ENCODE results near the gene TBCD.

The TBCD gene

DNA sequence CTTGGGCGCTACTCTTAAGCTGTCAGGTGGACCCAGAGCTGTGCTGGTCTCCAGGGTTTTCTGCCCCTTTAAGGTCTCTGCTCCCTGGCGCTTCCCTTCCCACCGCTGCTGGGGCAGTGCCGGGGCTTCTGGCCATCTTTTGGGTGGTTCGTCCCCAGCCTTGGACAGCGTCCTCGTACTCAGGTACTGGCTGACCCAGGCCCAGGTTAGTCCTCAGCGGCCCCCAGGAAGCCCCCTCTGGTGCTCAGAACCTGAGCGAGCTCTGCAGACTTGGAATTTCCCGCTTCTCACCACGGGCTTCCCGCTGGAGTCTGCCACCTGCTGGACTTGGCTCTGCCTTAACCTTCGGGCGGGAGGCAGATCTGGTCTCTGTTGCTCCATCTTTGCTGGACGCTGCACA, 182.0 kb downstream of the TBCD start:
- DNase-seq (ENCODE audit: low read depth in 1 of 2, low spot score in 1 of 2) = no peak

DNA sequence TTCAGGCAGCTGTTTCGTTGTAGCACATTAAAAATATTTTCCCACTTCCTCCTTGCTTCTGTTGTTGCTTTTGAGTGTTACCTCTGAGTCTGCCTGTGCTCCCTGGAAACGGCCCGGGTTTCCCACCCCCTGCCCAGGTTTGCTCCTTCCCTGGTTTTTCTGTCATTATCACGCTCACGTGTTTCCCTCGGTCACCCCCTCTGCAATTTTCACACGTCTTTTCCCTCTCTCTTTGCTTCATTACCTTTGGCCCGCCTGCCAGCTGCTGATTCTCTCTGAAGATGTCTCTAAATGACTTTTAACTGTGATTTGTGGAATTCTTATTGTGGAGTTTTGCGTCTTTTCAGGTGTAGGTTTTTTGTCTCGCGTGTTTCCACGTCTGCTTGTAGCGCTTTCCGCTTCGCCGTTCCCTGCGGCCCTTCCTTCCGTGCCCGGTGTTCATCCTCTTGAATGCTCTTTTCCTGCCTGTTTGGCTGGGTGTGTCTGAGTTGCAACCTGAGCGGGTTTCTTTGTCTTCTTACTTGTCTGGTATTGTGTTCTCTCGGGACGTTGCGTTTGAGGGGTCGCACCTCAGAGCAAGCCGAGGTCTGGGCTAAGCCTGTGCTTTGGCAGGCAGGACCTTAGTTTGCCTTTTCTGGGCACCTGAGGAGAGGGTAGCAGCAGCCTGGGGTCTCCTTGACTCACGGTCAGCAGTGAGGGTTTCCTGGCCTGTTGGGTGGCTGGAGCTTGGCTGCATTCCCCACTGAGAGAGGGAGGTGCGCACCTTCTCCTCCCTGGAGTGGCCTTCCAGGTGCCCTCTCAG, 184.3 kb downstream of the TBCD start:
- no peak for DNase-seq (ENCODE audit: low read depth in 1 of 2, low spot score in 1 of 2)

DNA sequence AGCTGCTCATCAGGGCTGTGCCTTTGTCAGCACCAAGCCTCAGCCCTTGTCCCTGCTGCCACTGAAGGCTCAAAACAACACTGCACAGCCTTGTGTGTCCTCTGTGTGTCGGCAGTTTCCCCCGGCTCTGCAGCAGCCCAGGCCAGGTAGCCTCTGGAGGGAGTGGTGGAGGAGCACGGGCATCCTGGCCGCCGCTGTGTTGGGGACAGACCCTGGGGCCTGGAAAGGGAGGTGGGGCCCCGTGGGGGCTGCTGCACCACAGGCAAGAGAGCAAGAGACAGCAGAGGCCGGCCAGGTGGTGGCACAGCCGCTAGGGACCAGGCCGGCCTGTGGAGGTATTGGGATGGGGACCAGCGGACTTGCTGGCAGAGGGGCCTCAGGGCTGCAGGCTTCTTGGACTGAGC, 184.9 kb downstream of the TBCD start:
- DNase-seq (ENCODE audit: low read depth in 1 of 2, low spot score in 1 of 2) = no peak

DNA sequence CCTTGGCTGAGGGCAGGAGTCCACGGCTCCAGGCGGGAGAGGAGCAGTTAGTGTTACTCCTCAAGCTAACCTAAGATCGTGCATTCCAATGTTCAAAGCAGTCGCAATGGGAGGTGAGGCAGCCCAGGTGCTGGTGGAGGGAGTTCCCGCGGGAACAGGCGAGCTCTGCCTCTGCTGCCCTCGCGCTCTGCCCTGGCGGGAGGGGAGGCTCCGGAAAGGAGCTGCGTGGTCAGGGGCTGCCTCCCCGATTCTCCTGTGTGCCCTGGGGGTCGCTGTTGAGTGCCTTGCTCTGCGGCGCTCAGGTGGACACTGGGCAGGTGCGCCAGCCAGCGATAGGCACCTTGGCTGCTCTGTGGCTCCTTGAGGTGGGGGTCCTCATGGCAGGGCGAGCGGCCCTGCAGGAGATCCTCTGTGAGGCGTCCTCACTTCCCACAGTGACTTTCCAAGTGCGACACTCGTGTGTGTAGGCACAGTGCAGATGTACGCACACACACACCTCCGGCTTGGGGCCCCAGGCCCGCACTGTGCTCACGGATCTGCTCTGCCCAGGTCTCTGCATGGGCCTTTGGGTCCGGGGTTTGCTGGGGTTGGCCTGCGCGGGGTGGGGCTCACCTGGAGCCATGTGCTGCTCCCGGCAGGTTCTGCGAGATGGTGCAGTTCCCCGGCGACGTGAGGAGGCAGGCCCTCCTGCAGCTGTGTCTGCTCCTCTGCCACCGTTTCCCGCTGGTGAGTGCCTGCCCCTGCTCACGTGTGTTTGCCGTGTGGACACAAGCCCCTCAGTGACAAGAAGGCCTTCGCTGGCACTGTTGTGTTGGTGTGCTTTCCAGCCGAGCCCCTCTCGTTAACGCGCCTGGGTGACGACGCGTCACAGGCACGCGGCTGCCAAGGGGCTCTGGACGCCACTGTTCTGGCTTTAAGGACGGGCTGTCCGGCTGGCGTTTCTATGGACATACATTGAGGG, 185.8 kb downstream of the TBCD start:
- DNase-seq (ENCODE audit: low read depth in 1 of 2, low spot score in 1 of 2) = no peak

DNA sequence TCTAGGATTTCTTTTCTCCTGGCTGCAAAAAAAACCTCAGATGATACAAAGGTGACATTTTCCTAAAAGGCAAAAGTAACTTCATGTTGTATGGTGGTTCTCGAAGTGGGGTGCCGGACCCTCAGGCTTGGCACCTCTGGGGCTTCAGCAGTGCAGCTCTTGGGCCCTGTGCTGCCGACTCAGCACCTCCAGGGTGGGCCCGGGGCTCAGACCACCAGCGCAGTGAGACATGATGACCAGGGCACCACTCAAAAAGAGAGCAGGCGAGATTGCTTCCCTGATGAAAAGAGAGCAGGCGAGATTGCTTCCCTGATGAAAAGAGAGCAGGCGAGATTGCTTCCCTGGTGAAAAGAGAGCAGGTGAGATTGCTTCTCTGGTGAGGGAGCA, 186.6 kb downstream of the TBCD start:
- DNase-seq (ENCODE audit: low read depth in 1 of 2, low spot score in 1 of 2) = no peak

DNA sequence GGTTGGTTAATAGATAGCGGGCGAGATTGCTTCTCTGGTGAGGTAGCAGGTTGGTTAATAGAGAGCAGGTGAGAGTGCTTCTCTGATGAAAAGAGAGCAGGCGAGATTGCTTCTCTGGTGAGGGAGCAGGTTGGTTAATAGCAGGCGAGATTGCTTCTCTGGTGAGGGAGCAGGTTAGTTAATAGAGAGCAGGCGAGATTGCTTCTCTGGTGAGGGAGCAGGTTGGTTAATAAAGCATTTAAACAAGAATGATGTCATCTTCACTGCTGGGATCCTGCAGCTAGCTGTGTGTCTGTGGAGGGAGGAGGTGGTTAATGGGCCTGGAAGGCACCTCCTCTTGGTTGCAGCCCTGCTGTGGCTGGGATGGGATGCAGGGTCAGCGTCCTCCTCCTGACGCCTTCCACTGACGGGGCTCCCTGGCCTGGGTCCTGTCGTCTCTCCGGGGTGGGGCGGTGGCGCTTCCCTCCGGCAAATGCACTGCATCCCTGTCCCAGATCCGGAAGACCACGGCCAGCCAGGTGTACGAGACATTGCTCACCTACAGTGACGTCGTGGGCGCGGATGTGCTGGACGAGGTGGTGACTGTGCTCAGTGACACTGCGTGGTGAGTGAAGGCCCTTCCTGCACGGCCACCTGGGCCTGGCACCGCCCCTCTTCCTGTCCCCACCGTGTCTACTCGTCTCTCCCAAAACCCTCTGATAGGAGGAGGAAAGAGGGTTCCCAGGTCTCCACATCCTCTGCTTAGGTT, 187.2 kb downstream of the TBCD start:
- DNase-seq (ENCODE audit: low read depth in 1 of 2, low spot score in 1 of 2) = no peak

DNA sequence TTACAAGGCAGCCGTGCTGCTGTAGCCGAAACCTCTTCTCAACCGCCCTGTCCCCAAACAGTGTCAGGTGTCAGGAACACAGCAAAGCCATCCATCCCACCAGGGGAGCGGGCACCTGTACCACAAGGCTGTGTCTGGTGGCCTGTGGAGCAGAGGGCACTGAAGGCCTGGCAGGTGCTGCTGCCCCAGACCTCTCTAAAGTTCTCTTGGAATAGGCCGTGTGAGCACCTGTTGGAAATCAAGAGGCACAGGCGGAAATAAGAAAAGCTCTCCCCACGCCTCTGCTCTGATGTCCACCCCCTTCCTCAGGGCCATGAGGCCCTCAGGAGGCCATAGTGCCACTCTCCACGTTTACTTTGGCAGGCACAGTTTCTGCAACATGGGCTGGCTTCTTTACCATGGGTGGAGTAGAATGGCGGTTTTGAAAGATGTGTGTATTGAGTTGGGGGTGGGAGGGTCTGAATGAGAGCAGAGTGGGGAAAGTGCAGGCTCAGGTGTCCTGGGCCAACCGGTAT, 187.8 kb downstream of the TBCD start:
- no peak for DNase-seq (ENCODE audit: low read depth in 1 of 2, low spot score in 1 of 2)

DNA sequence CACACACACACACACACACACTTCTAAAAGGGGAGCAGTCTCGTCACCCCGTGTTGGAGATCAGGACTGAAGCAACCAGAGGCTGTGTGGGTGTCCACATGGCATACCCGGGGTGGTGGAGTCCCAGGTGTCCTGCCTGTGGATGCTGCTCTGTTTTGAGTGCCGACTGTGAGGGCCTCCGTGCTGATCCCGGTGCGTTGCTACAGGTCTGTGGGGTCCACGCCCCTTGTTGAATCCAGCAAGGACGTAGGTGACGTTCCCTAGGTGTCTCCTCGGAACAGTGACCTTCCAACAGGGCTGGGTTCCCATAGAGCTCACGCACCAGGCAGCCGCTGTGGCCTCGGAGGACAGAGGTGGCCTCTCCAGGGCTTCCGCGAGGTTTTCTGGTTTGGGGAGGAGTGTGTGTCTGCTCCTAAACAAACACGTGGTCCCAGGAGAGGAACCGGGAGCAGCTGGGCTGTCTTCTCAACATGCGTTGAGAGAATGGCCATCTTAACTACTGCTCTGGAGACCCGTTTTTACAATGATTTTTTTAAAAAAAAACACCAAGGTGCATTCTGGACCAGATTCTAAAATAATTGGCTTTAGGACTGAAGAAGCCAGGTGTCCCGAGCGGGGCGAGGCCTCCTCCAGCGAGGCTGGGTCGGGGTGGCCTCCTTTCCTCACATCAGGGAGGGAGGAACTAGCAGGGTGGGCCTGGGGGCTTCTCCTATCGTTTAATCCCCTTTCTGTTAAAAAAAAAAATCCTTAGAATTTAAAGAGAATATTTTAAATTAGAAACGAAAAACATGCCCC, 188.6 kb downstream of the TBCD start:
- no peak for DNase-seq (ENCODE audit: low read depth in 1 of 2, low spot score in 1 of 2)

DNA sequence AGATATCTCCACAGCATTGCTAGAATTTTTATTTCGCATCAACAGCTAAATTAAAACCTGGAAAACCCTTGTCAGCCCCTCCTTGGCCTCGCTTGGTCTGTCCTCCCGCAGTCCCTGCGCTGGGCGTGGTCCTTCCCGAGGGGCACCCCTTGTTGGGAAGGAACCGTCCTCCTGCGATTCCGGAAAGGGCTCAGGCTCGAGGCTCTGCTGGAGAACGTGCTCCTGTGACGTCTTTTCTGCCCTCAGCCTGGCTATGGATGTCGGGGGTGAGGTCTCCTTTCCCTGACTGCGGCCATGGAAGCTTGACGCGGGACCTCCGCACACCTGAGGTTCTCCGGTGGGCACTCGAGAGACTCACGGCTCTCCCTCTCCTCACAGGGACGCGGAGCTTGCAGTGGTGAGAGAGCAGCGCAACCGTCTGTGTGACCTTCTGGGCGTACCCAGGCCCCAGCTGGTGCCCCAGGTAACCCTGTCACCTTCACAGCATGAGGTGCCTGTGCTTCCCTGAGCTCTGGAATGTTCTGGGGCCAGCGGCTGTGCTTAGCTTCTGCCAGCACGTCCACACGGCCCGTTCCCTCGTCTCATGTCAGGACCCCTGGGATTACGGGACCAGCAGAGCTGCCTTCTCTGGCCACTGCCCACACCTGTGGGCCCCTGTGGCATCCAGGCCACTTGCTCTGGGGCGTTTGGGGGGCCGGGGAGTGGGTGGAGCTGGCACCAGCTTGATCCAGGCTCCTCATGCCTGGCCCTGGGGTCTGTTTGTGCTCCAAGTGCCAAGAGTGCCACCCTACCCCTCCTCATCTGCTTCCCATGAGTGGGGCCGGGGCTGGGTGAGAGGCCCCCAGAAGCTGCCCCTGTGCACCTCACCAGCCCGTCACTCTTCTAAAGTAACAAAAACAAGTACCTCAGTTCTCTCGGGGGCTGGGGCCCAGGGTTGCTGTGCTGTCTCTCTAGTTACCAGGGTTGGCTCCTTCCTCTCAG, 189.4 kb downstream of the TBCD start:
- DNase-seq (ENCODE audit: low read depth in 1 of 2, low spot score in 1 of 2) = no peak

DNA sequence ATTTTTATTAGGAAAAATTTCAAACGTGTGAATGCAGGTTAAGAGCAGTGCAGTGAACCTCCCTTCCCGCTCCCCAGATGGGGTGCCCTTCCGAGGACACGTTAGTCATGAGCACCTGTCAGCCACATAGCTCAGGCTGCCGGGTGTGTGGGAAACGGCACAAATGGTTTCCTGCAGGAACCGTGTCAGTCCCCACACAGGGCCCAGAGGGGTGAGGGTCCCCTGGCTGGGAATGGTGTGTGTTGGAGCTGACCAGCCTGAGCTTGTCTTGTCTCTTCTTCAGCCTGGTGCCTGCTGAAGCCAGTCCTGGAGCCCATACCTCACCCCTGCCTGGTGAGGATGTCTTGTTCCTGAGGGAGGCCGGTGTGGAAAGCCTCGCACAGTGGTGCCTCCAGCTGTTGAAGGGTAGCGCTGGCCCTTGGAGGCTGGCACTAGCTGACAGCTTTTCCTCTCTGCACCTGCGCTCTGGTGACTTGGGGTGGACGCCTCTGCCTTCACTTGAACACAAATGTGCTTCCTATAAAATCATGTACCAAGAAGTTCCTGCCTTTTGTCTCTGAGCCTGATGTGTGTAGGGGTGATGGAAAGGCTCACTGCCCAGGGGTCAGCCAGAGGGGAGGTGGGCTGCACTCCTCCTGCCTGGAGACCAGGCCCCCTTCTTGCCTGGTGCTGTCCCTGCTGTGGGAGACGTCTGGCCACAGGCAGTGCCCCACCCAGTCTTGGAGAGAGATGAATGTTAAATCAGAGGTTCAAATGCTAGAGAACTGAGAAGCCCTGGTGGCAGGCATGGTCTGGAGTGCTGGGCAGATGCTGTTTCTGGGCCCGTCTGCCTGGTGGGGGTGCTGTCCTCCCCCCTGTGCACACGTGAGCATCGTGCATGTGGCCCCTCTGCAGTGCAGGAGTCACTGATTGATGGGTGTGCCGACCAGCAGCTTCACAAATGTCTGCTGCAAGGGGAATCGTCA, 190.6 kb downstream of the TBCD start:
- no peak for DNase-seq (ENCODE audit: low read depth in 1 of 2, low spot score in 1 of 2)

DNA sequence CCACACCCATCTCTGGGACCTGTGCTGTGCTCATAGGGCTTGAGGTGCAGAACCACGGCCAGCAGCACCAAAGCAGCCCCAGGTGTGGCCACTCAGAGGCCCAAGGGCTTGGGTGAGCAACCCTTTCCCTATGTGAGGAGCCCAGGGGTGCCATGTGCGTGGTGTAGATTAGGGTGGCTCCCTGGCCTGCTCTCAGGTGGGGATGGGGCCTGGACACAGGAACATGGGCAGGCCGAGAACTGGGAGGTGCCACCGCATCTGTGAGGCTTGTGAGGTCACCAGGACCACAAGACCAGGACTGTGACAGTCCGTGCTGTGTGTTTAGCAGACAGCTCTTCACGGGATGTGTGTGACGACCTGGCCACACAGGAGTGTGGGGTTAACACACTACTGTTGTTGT, 191.5 kb downstream of the TBCD start:
- DNase-seq (ENCODE audit: low read depth in 1 of 2, low spot score in 1 of 2) = no peak

DNA sequence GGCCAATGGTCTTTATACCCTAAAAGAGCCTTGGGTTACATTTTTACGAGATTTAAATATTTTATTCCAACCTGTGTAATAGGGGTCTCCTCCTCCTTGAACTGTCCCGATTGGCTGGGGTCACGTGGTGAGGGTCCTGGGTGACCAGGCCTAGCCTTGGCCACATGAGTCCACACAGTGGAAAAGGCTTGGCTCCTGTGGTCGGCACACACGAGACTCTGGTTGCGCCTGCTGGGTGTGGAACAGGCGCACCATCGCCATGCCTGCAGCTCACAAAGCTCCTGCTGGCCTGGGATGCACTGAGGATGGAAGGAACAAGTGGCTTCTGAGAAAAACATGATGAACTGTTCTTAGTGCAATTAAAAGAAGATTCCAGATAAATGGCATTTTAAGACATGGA, 191.9 kb downstream of the TBCD start:
- DNase-seq (ENCODE audit: low read depth in 1 of 2, low spot score in 1 of 2) = no peak

DNA sequence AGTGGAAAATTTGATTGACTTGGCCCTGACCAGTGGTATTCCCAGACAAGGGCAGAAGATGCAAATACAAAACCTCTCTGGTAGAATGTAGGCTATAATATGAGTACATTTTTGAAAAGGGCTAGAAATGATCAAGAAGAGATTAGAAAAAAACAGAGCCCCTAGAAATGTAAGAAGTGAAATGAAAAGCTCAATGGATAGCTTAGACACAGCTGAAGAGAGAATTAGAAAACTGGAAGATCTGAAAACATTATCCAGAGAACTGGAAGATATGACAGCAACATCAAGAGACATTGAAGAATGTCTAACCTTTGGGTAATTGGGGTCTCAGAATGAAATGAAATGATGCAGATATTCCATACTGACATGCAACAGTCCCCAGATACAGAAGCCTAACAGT, 193.1 kb downstream of the TBCD start:
- DNase-seq (ENCODE audit: low read depth in 1 of 2, low spot score in 1 of 2) = no peak

DNA sequence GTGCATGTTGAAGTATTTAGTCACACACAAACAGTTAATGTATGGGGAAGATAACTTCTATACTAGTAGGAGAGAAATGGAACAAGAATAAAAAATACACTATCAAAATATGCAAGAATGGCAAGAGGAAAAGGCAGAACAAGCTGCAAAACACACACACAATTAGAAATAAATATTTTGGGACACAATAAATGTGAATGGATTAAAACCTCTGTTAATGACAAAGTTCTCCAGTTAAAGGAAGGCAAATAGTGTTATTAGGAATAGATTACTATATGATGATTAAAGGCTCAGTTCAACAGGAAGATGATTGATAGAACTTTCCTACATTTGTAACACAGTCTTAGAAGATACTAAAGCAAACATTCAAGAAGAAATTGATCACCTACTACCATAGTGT, 194.2 kb downstream of the TBCD start:
- no peak for DNase-seq (ENCODE audit: low read depth in 1 of 2, low spot score in 1 of 2)

DNA sequence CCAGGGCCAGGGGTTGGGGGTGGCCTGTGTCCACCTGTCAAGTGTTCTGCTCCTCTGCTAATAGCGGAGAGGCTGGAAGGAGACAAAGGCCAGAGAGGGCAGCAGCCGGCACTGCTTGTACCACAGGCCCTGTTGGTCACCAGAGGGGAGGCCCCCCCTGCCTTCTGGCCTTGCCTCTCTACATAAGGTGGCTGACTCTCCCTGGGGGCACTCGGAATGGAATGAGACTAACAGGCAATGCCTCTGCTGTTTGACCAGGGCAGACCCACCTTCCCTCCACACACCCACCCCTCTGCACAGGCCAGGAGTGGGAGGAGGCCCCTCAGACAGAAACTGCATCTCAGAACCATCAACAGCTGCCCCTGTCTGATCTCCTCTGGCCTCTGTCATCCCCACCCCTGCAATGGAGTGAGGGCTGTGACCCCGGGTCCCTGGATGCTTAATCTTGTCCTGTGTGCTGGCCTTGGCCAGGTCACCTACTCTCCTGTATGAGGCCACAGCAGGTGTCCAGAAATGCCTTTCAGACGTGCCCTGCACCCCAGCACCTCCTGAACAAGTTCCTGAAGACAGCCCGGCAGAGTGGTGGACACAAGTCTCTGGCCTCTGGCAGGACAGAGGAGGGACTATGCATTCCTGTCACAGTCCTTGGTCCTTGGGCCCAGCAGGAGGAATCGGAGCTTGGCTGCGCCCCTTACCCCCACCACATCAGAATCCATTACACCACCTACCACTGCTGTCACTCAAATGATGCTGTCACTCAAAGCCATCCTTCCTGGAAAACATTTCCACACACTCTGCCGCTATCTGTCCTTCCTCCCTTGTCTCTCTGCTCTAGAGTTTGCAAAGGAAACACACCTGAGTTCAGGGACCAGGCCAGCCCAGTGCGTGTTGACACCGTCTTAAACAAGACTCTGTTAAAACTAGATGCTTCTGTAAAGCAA, 195.5 kb downstream of the TBCD start:
- no peak for DNase-seq (ENCODE audit: low read depth in 1 of 2, low spot score in 1 of 2)

DNA sequence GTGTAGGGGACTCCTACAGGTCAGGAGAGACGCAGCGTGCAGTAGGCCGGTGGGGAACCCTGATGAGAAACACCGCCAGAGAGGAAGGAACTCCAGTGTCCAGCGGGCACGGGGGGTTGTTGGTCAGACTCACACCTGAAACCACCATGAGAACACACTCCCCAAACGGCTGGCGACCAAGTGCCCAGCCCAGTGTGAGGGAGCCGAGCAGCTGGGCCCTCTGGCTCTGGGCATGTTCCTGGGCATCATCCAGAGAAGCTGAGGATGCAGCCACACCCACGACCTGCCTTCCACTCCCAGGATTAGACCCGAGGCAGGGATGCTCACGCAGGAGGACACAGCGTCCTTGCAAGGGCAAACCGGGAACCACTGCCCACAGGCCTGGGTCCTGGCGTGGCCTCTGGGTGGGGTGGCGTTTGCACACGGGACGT, 196.2 kb downstream of the TBCD start:
- DNase-seq (ENCODE audit: low read depth in 1 of 2, low spot score in 1 of 2) = no peak

DNA sequence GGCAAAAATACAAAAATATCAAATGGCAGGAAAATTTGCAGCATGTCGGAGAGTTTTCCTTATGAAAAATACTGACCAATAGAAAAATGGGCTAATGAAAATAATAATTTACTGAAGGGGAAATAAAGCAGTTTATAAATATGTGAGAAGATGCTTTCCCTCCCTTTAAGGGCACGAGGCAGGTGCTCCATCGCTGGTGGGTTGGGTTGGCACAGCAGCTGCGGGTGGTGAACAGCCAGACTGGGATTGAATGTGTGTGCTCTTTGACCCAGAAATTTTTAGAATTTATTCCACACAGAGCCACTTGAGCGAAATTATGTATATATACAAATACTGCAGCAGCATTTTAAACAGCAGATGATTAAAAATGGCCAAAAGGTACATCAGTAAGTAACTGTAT, 197.1 kb downstream of the TBCD start:
- no peak for DNase-seq (ENCODE audit: low read depth in 1 of 2, low spot score in 1 of 2)
